Keratinocyte (primary cell): ENCODE results near the gene ATXN2. TPM values are rescaled to one million over a fixed set of nuclear protein-coding genes. Genes with fewer than 3 reads are reported as not detected.

Experiments used
- DNase-seq: peaks from one replicate; pipeline ENCODE4 v3.0.0-alpha.2; 2011; ENCODE audit warnings: low read depth, missing footprints, low spot score
- FAIRE-seq: peaks from 2 replicates; lab custom pipeline; 2011; peaks lifted over from hg19 to GRCh38; lab: Jason Lieb, UNC
- H2AFZ ChIP-seq: 2 replicates; pipeline ENCODE4 v1.6.0; 2012; ENCODE audit warnings: low read length, control low read depth, inconsistent platforms; ENCODE audit not compliant: control insufficient read depth
- H3K27ac ChIP-seq: 2 replicates; pipeline ENCODE4 v1.5.1; 2011; ENCODE audit warnings: low read length; ENCODE audit not compliant: control insufficient read depth, insufficient read depth
- H3K27me3 ChIP-seq: 3 replicates; pipeline ENCODE4 v1.6.0; 2011; ENCODE audit warnings: low read length; ENCODE audit not compliant: control insufficient read depth, insufficient read depth; ENCODE audit errors: extremely low read depth
- H3K36me3 ChIP-seq, 2 experiments: 2 replicates in 1 of 2; 3 replicates in 1 of 2; pipeline ENCODE4 v1.5.1; 2011; ENCODE audit warnings: low read length in 2 of 2, mild to moderate bottlenecking in 1 of 2; ENCODE audit not compliant: control insufficient read depth in 2 of 2, insufficient read depth in 2 of 2; ENCODE audit errors: extremely low read depth in 1 of 2
- H3K4me1 ChIP-seq: 3 replicates; pipeline ENCODE4 v1.5.1; 2011; ENCODE audit warnings: low read length; ENCODE audit not compliant: control insufficient read depth, insufficient read depth; ENCODE audit errors: extremely low read depth
- H3K4me2 ChIP-seq: 3 replicates; pipeline ENCODE4 v1.6.0; 2011; ENCODE audit warnings: low read depth, low read length; ENCODE audit not compliant: control insufficient read depth, insufficient read depth; ENCODE audit errors: extremely low read depth
- H3K4me3 ChIP-seq, 3 experiments: fragments of 200-600 bp in 1 of 3; sonication (generic) in 1 of 3; 2 replicates in 2 of 3; 3 replicates in 1 of 3; pipeline ENCODE4 v1.5.1; 2011 to 2016; ENCODE audit warnings: low read length in 3 of 3, mild to moderate bottlenecking in 3 of 3, control low read depth in 2 of 3, inconsistent platforms in 1 of 3, low read depth in 1 of 3, mixed read lengths in 1 of 3, mixed run types in 1 of 3, moderate library complexity in 1 of 3; ENCODE audit not compliant: control insufficient read depth in 2 of 3, insufficient read depth in 2 of 3; ENCODE audit errors: extremely low read depth in 1 of 3
- H3K79me2 ChIP-seq: 2 replicates; pipeline ENCODE4 v1.6.0; 2012; ENCODE audit warnings: low read length; ENCODE audit not compliant: control insufficient read depth, insufficient read depth
- H3K9ac ChIP-seq: 3 replicates; pipeline ENCODE4 v1.6.0; 2011; ENCODE audit warnings: low read length; ENCODE audit not compliant: control insufficient read depth, insufficient read depth; ENCODE audit errors: extremely low read depth
- H3K9me1 ChIP-seq: 3 replicates; pipeline ENCODE4 v1.6.0; 2011; ENCODE audit warnings: low read length; ENCODE audit not compliant: control insufficient read depth, insufficient read depth; ENCODE audit errors: extremely low read depth
- H3K9me3 ChIP-seq: 2 replicates; pipeline ENCODE4 v1.5.1; 2012; ENCODE audit warnings: low read depth, low read length; ENCODE audit not compliant: control insufficient read depth
- H4K20me1 ChIP-seq: 3 replicates; pipeline ENCODE4 v1.6.0; 2011; ENCODE audit warnings: low read length; ENCODE audit not compliant: control insufficient read depth, insufficient read depth; ENCODE audit errors: extremely low read depth
- CTCF ChIP-seq, 3 experiments: IDR thresholded peaks in 1 of 3; conservative IDR thresholded peaks in 1 of 3; optimal IDR thresholded peaks in 1 of 3; 2 replicates in 2 of 3; 3 replicates in 1 of 3; pipeline versions ENCODE3 to v1.5.1; 2011; ENCODE audit warnings: low read length in 3 of 3, mild to moderate bottlenecking in 3 of 3, moderate library complexity in 2 of 3, control low read depth in 1 of 3, inconsistent platforms in 1 of 3; ENCODE audit not compliant: insufficient read depth in 2 of 3; ENCODE audit errors: extremely low read depth in 1 of 3
- EZH2 ChIP-seq: IDR thresholded peaks from one replicate; pipeline ENCODE4 v1.6.1; 2012; ENCODE audit warnings: inconsistent platforms, mild to moderate bottlenecking, low read length, moderate library complexity
- dilution Hi-C: fragments of 300-500 bp; cut with MboI; formaldehyde crosslinking; loops from one replicate; pipeline ENCODE4 v1.7.0; 2020; ENCODE audit warnings: low sequenced_read_pairs; ENCODE audit not compliant: extremely low pct_ligation_motif_present
- polyA plus RNA-seq, 5 experiments: library from polyadenylated mRNA; depleted of rRNA in 3 of 5; stranded (reverse) in 3 of 5; stranded (forward) in 1 of 5; unstranded in 1 of 5; fragments of >200 nt; gene quantifications; 1 replicate in 1 of 5; 2 replicates in 3 of 5; 3 replicates in 1 of 5; pipeline versions ENCODE4 v1.2.1 to v1.2.3, GENCODE V29; 2011 to 2012; ENCODE audit warnings: missing spikeins in 2 of 5, low read depth in 1 of 5, low replicate concordance in 1 of 5

The ATXN2 gene
- polyA plus RNA-seq, 1 donor (not counting 4 experiments of a cell fraction or from before 2014, with no cell fraction given) = 19.6 TPM

- no peak overlapping the region for H3K4me3 ChIP-seq
- peaks cover 2% of the 10 kb centered on the region for H4K20me1 ChIP-seq
- H3K27ac ChIP-seq = no peak overlapping the region
- H3K27me3 ChIP-seq = no peaks in the 10 kb centered on the region
- H2AFZ ChIP-seq = no peak overlapping the region
- no peaks in the 10 kb centered on the region for H3K9me3 ChIP-seq
- dilution Hi-C loops = no loop called here
- H3K79me2 ChIP-seq = peaks cover 85% of the 10 kb centered on the region
- TF ChIP-seq CTCF (optimal IDR thresholded peaks at IDR 0.05 in 1 of 3, IDR thresholded peaks at IDR 0.05 in 1 of 3, conservative IDR thresholded peaks at IDR 0.05 in 1 of 3; ENCODE audit: extremely low read depth in 1 of 3, insufficient read depth in 2 of 3, low read length in 3 of 3) (no peak), EZH2 (no peak)
- H3K9me1 ChIP-seq = no peaks in the 10 kb centered on the region
- no peak overlapping the region for H3K4me2 ChIP-seq
- no peak for DNase-seq
- no peak for FAIRE-seq
- no peak overlapping the region for H3K9ac ChIP-seq
- H3K36me3 ChIP-seq = peaks cover 2% of the 10 kb centered on the region in 2 experiments
- H3K4me1 ChIP-seq = no peaks in the 10 kb centered on the region
Measured at GRCh38 chr12:111558107-111558376, 41.1 kb downstream of the ATXN2 start.

GRCh38 chr12:111557271-111558106 is 41.6 kb downstream of the ATXN2 start:
- Histone ChIP-seq H3K27me3 (no peaks in the 10 kb centered on the region), H3K79me2 (peaks cover 83% of the 10 kb centered on the region), H3K27ac (no peak overlapping the region), H3K9me3 (no peaks in the 10 kb centered on the region), H3K4me2 (no peak overlapping the region), H2AFZ (no peak overlapping the region), H3K4me1 (no peaks in the 10 kb centered on the region), H3K9ac (no peak overlapping the region), H3K9me1 (no peaks in the 10 kb centered on the region), H3K4me3 (no peak overlapping the region), H3K36me3 (peaks cover 2% of the 10 kb centered on the region in 2 experiments), H4K20me1 (peaks cover 2% of the 10 kb centered on the region)
- dilution Hi-C loops = no loop called here
- FAIRE-seq (no peak), DNase-seq (no peak)
- no peak for TF ChIP-seq EZH2
- no peak for TF ChIP-seq CTCF (optimal IDR thresholded peaks at IDR 0.05 in 1 of 3, IDR thresholded peaks at IDR 0.05 in 1 of 3, conservative IDR thresholded peaks at IDR 0.05 in 1 of 3; ENCODE audit: extremely low read depth in 1 of 3, insufficient read depth in 2 of 3, low read length in 3 of 3)
